SK-N-SH (cell line): Measurements from ENCODE around the gene C4orf50. TPM values are rescaled to one million over a fixed set of nuclear protein-coding genes. Genes with fewer than 3 reads are reported as not detected.

Experiments used
- CTCF ChIA-PET: fragments of 300-600, 350-600 bp; formaldehyde crosslinking; extraction: SDS; loops from one replicate; lab custom pipeline; 2021; lab: Yijun Ruan, JAX
- POLR2A ChIA-PET: fragments of 350-600 bp; sonication (Branson Sonifier 250); formaldehyde crosslinking; extraction: SDS; loops from one replicate; lab custom pipeline; 2020; ENCODE audit warnings: antibody characterized with exemption, inconsistent platforms; lab: Yijun Ruan, JAX
- DNase-seq: peaks from one replicate; pipeline ENCODE4 v3.0.0; 2012
- H2AFZ ChIP-seq: fragments of 200-600 bp; sonication (generic); 2 replicates; pipeline ENCODE4 v1.8.1; 2016; ENCODE audit warnings: antibody characterized with exemption, mild to moderate bottlenecking, low read depth
- H3F3A ChIP-seq: fragments of 200-600 bp; sonication (generic); replicated peaks from 2 replicates; pipeline ENCODE3; 2016; ENCODE audit warnings: antibody characterized with exemption, mild to moderate bottlenecking; ENCODE audit not compliant: insufficient read depth
- H3K27ac ChIP-seq, 2 experiments: fragments of 200-500 bp in 1 of 2; fragments of 200-600 bp in 1 of 2; sonication (Bioruptor generic) in 1 of 2; sonication (generic), shearing (Covaris generic) in 1 of 2; 2 replicates each; pipeline versions ENCODE4 v1.5.1 to v1.6.1; 2014 to 2016; ENCODE audit warnings: low read depth in 2 of 2, inconsistent platforms in 1 of 2, low read length in 1 of 2, mild to moderate bottlenecking in 1 of 2, mixed read lengths in 1 of 2
- H3K27me3 ChIP-seq: fragments of 200-600 bp; sonication (generic), shearing (Covaris generic); 2 replicates; pipeline ENCODE4 v1.6.1; 2016; ENCODE audit warnings: mixed run types; ENCODE audit not compliant: insufficient read depth
- H3K36me3 ChIP-seq, 2 experiments: fragments of 200-500 bp in 1 of 2; fragments of 200-600 bp in 1 of 2; sonication (Bioruptor generic) in 1 of 2; sonication (generic) in 1 of 2; replicated peaks in 1 of 2; 2 replicates each; pipeline versions ENCODE3 to v1.5.1; 2014 to 2016; ENCODE audit warnings: low read length in 1 of 2, mild to moderate bottlenecking in 1 of 2; ENCODE audit not compliant: insufficient read depth in 2 of 2, control insufficient read depth in 1 of 2
- H3K4me1 ChIP-seq, 2 experiments: fragments of 200-500 bp in 1 of 2; fragments of 200-600 bp in 1 of 2; sonication (Bioruptor generic) in 1 of 2; sonication (generic), shearing (Covaris generic) in 1 of 2; 2 replicates each; pipeline versions ENCODE4 v1.5.1 to v1.6.1; 2014 to 2016; ENCODE audit warnings: low read depth in 1 of 2, low read length in 1 of 2, mixed run types in 1 of 2; ENCODE audit not compliant: insufficient read depth in 2 of 2, control insufficient read depth in 1 of 2
- H3K4me2 ChIP-seq: fragments of 200-600 bp; sonication (generic), shearing (Covaris generic); 2 replicates; pipeline ENCODE4 v1.6.1; 2017; ENCODE audit warnings: mixed run types
- H3K4me3 ChIP-seq, 2 experiments: fragments of 200-500 bp in 1 of 2; fragments of 200-600 bp in 1 of 2; sonication (Bioruptor generic) in 1 of 2; sonication (generic), shearing (Covaris generic) in 1 of 2; 2 replicates each; pipeline versions ENCODE4 v1.5.1 to v1.8.1; 2014 to 2016; ENCODE audit warnings: low read depth in 2 of 2, inconsistent platforms in 1 of 2, low read length in 1 of 2, mild to moderate bottlenecking in 1 of 2, mixed read lengths in 1 of 2, moderate library complexity in 1 of 2
- H3K79me2 ChIP-seq: fragments of 200-600 bp; sonication (generic); 2 replicates; pipeline ENCODE4 v1.8.1; 2017; ENCODE audit warnings: mild to moderate bottlenecking; ENCODE audit not compliant: insufficient read depth
- H3K9ac ChIP-seq: fragments of 200-600 bp; sonication (generic); 2 replicates; pipeline ENCODE4 v1.6.1; 2017; ENCODE audit warnings: mixed run types
- H3K9me2 ChIP-seq: fragments of 200-600 bp; sonication (generic); 2 replicates; pipeline ENCODE4 v1.6.1; 2017; ENCODE audit warnings: mixed run types
- H3K9me3 ChIP-seq: fragments of 200-600 bp; sonication (generic); 2 replicates; pipeline ENCODE4 v1.6.1; 2017; ENCODE audit warnings: mixed run types, mild to moderate bottlenecking, moderate library complexity
- H4K20me1 ChIP-seq: fragments of 200-600 bp; sonication (generic); 2 replicates; pipeline ENCODE4 v1.6.1; 2017; ENCODE audit warnings: mild to moderate bottlenecking, mixed run types; ENCODE audit not compliant: insufficient read depth
- ELF1 ChIP-seq: IDR thresholded peaks from 2 replicates; pipeline ENCODE4 v1.4.0; 2012
- FOXJ3 ChIP-seq: sonication (generic); formaldehyde crosslinking; IDR thresholded peaks from 2 replicates; pipeline ENCODE4 v1.5.1; 2020; ENCODE audit warnings: mild to moderate bottlenecking, missing genetic modification reagents
- GABPA ChIP-seq: IDR thresholded peaks from 2 replicates; pipeline ENCODE4 v1.4.0; 2012; ENCODE audit warnings: low read depth, mild to moderate bottlenecking
- GATA2 ChIP-seq: sonication (generic); formaldehyde crosslinking; IDR thresholded peaks from 2 replicates; pipeline ENCODE4 v1.5.0; 2020; ENCODE audit warnings: mild to moderate bottlenecking, missing genetic modification reagents
- MEF2A ChIP-seq: IDR thresholded peaks from 2 replicates; pipeline ENCODE4 v1.4.0; 2012; ENCODE audit warnings: low read depth, borderline replicate concordance
- MXI1 ChIP-seq: IDR thresholded peaks from 2 replicates; pipeline ENCODE4 v1.6.1; 2012; ENCODE audit warnings: mild to moderate bottlenecking, low read depth, low read length, improper control_type of control experiment
- NFIC ChIP-seq: IDR thresholded peaks from 2 replicates; pipeline ENCODE4 v1.4.0; 2012; ENCODE audit warnings: borderline replicate concordance
- NRF1 ChIP-seq: IDR thresholded peaks from 2 replicates; pipeline ENCODE4 v1.6.1; 2012; ENCODE audit warnings: low read depth, mild to moderate bottlenecking, low read length
- RCOR1 ChIP-seq: fragments of 150-350 bp; IDR thresholded peaks from 2 replicates; pipeline ENCODE4 v1.6.1; 2017; ENCODE audit warnings: antibody characterized with exemption, low read length
- RFX5 ChIP-seq: IDR thresholded peaks from 2 replicates; pipeline ENCODE4 v1.6.1; 2012; ENCODE audit warnings: mild to moderate bottlenecking, improper control_type of control experiment, low read length
- TAF1 ChIP-seq: IDR thresholded peaks from 2 replicates; pipeline ENCODE4 v1.6.1; 2012; ENCODE audit warnings: low read depth, mild to moderate bottlenecking, low read length, moderate library complexity, borderline replicate concordance
- TEAD4 ChIP-seq: IDR thresholded peaks from 2 replicates; pipeline ENCODE4 v1.4.0; 2012; ENCODE audit warnings: mild to moderate bottlenecking, borderline replicate concordance; ENCODE audit not compliant: insufficient read depth
- YY1 ChIP-seq: IDR thresholded peaks from 2 replicates; pipeline ENCODE4 v1.4.0; 2012; ENCODE audit warnings: low read depth, mild to moderate bottlenecking
- WGBS: methylation state at CpG from one replicate; pipeline ENCODE4 v1.1.6; 2017; ENCODE audit warnings: low lambda C conversion rate; 5-methylcytosine and 5-hydroxymethylcytosine counted together
- polyA plus RNA-seq, 3 experiments: library from polyadenylated mRNA; depleted of rRNA; stranded (reverse); fragments of >200 nt; gene quantifications; 2 replicates each; pipeline ENCODE4 v1.2.3, GENCODE V29; 2012
- TF ChIP-seq, protein P1 (sequence below): IDR thresholded peaks from 2 replicates; pipeline ENCODE4 v1.4.0; 2012; ENCODE audit warnings: low read depth, borderline replicate concordance
- TF ChIP-seq, protein P2 (sequence below): fragments of 150-350 bp; IDR thresholded peaks from 2 replicates; pipeline ENCODE4 v1.6.1; 2016; ENCODE audit warnings: mild to moderate bottlenecking, low read depth, low read length
- TF ChIP-seq, protein P3 (sequence below): IDR thresholded peaks from 2 replicates; pipeline ENCODE4 v1.4.0; 2012; ENCODE audit warnings: low read depth
- TF ChIP-seq, protein P4 (sequence below): IDR thresholded peaks from 2 replicates; pipeline ENCODE4; 2012
- TF ChIP-seq, protein P5 (sequence below): IDR thresholded peaks from 2 replicates; pipeline ENCODE4 v1.6.1; 2012; ENCODE audit warnings: mild to moderate bottlenecking, low read depth, low read length, moderate library complexity
- TF ChIP-seq, protein P6 (sequence below): fragments of 200-600 bp; sonication (generic); IDR thresholded peaks from 2 replicates; pipeline ENCODE4 v1.6.1; 2017; ENCODE audit warnings: antibody characterized with exemption, mild to moderate bottlenecking, moderate library complexity

C4orf50 gene
- polyA plus RNA-seq, 1 of the 3 experiments (the other 2 are of a cell fraction), result under 0.01 TPM

DNA sequence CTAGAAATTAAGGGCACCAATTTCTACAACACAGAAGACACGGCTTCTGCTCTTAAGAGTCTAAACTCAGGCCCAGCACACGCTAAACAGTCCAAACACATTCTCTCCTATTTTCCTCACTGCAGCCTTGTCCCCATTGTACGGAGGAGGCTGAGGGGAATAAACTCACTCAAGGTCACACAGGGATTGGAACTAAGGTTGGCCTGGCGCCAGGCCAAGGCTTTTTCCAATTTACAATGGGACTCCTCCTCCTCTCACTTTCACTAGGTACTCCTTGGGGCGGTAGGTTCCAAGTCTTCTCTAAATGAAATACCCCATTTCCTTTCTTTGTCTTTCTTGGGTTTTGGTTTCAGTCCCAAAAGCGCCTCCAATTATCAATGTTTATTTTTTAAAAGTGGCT lies 76.6 kb downstream of the C4orf50 start:
- no peak overlapping the region for H3K27ac ChIP-seq
- no peaks in the 10 kb centered on the region for H3K9me3 ChIP-seq
- no peaks in the 10 kb centered on the region for H3K79me2 ChIP-seq
- DNase-seq, result no peak
- no peak overlapping the region for H2AFZ ChIP-seq
- POLR2A ChIA-PET, result no interaction called here
- H3K4me3 ChIP-seq, result no peak overlapping the region
- no peaks in the 10 kb centered on the region; a peak in 1 of 4 replicates for H3K4me1 ChIP-seq
- TF ChIP-seq, protein P1, sequence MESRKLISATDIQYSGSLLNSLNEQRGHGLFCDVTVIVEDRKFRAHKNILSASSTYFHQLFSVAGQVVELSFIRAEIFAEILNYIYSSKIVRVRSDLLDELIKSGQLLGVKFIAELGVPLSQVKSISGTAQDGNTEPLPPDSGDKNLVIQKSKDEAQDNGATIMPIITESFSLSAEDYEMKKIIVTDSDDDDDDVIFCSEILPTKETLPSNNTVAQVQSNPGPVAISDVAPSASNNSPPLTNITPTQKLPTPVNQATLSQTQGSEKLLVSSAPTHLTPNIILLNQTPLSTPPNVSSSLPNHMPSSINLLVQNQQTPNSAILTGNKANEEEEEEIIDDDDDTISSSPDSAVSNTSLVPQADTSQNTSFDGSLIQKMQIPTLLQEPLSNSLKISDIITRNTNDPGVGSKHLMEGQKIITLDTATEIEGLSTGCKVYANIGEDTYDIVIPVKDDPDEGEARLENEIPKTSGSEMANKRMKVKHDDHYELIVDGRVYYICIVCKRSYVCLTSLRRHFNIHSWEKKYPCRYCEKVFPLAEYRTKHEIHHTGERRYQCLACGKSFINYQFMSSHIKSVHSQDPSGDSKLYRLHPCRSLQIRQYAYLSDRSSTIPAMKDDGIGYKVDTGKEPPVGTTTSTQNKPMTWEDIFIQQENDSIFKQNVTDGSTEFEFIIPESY, result no peak
- TF ChIP-seq RFX5 (no peak), TEAD4 (no peak), NFIC (no peak), NRF1 (no peak), RCOR1 (no peak), GATA2 (CRISPR knock-in tag) (no peak), MEF2A (no peak), ELF1 (no peak), GABPA (no peak), MXI1 (no peak), FOXJ3 (CRISPR knock-in tag) (no peak), TAF1 (no peak), YY1 (no peak)
- TF ChIP-seq, protein P2, sequence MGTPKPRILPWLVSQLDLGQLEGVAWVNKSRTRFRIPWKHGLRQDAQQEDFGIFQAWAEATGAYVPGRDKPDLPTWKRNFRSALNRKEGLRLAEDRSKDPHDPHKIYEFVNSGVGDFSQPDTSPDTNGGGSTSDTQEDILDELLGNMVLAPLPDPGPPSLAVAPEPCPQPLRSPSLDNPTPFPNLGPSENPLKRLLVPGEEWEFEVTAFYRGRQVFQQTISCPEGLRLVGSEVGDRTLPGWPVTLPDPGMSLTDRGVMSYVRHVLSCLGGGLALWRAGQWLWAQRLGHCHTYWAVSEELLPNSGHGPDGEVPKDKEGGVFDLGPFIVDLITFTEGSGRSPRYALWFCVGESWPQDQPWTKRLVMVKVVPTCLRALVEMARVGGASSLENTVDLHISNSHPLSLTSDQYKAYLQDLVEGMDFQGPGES, result no peak
- TF ChIP-seq, protein P3, sequence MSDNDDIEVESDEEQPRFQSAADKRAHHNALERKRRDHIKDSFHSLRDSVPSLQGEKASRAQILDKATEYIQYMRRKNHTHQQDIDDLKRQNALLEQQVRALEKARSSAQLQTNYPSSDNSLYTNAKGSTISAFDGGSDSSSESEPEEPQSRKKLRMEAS, result no peak
- TF ChIP-seq, protein P4, sequence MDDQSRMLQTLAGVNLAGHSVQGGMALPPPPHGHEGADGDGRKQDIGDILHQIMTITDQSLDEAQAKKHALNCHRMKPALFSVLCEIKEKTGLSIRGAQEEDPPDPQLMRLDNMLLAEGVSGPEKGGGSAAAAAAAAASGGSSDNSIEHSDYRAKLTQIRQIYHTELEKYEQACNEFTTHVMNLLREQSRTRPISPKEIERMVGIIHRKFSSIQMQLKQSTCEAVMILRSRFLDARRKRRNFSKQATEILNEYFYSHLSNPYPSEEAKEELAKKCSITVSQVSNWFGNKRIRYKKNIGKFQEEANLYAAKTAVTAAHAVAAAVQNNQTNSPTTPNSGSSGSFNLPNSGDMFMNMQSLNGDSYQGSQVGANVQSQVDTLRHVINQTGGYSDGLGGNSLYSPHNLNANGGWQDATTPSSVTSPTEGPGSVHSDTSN, result no peak
- TF ChIP-seq, protein P5, sequence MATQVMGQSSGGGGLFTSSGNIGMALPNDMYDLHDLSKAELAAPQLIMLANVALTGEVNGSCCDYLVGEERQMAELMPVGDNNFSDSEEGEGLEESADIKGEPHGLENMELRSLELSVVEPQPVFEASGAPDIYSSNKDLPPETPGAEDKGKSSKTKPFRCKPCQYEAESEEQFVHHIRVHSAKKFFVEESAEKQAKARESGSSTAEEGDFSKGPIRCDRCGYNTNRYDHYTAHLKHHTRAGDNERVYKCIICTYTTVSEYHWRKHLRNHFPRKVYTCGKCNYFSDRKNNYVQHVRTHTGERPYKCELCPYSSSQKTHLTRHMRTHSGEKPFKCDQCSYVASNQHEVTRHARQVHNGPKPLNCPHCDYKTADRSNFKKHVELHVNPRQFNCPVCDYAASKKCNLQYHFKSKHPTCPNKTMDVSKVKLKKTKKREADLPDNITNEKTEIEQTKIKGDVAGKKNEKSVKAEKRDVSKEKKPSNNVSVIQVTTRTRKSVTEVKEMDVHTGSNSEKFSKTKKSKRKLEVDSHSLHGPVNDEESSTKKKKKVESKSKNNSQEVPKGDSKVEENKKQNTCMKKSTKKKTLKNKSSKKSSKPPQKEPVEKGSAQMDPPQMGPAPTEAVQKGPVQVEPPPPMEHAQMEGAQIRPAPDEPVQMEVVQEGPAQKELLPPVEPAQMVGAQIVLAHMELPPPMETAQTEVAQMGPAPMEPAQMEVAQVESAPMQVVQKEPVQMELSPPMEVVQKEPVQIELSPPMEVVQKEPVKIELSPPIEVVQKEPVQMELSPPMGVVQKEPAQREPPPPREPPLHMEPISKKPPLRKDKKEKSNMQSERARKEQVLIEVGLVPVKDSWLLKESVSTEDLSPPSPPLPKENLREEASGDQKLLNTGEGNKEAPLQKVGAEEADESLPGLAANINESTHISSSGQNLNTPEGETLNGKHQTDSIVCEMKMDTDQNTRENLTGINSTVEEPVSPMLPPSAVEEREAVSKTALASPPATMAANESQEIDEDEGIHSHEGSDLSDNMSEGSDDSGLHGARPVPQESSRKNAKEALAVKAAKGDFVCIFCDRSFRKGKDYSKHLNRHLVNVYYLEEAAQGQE, result no peak
- TF ChIP-seq, protein P6, sequence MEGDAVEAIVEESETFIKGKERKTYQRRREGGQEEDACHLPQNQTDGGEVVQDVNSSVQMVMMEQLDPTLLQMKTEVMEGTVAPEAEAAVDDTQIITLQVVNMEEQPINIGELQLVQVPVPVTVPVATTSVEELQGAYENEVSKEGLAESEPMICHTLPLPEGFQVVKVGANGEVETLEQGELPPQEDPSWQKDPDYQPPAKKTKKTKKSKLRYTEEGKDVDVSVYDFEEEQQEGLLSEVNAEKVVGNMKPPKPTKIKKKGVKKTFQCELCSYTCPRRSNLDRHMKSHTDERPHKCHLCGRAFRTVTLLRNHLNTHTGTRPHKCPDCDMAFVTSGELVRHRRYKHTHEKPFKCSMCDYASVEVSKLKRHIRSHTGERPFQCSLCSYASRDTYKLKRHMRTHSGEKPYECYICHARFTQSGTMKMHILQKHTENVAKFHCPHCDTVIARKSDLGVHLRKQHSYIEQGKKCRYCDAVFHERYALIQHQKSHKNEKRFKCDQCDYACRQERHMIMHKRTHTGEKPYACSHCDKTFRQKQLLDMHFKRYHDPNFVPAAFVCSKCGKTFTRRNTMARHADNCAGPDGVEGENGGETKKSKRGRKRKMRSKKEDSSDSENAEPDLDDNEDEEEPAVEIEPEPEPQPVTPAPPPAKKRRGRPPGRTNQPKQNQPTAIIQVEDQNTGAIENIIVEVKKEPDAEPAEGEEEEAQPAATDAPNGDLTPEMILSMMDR, result no peak
- no peaks in the 10 kb centered on the region for H3K9me2 ChIP-seq
- no peak overlapping the region for H3K4me2 ChIP-seq
- 39% methylated on average over 6 of the region's 6 CpGs for WGBS
- H3K9ac ChIP-seq, result no peak overlapping the region
- no peaks in the 10 kb centered on the region for H3K36me3 ChIP-seq
- H3F3A ChIP-seq, result no peaks in the 10 kb centered on the region
- H4K20me1 ChIP-seq, result no peaks in the 10 kb centered on the region
- H3K27me3 ChIP-seq, result no peaks in the 10 kb centered on the region
- CTCF ChIA-PET, result interaction anchor here (0.9 kb wide), 1 partner anchor 120 kb away, joined by 3 read pairs; no protein-coding TSS in a partner anchor
